HepG2 (cell line): ENCODE data around the gene UQCR11. TPM values are rescaled to one million over a fixed set of nuclear protein-coding genes. Genes with fewer than 3 reads are reported as not detected.

Experiments
- ADNP ChIP-seq: sonication (generic); formaldehyde crosslinking; IDR thresholded peaks from 2 replicates; pipeline ENCODE4 v1.4.0; 2020; ENCODE audit warnings: missing genetic modification reagents
- ARID2 ChIP-seq: sonication (generic); formaldehyde crosslinking; IDR thresholded peaks from 2 replicates; pipeline ENCODE4 v1.8.1; 2022; ENCODE audit warnings: mild to moderate bottlenecking, missing genetic modification reagents, borderline replicate concordance
- ERF ChIP-seq: IDR thresholded peaks from 2 replicates; pipeline ENCODE4 v1.6.1; 2018; ENCODE audit warnings: missing biosample characterization, missing genetic modification reagents
- FOXP1 ChIP-seq, 2 experiments: fragments of 450-650 bp in 1 of 2; IDR thresholded peaks; 2 replicates each; pipeline ENCODE4 v1.6.1; 2017 to 2018; ENCODE audit warnings: antibody characterized with exemption in 1 of 2
- GABPB1 ChIP-seq: IDR thresholded peaks from 2 replicates; pipeline ENCODE4 v1.6.1; 2016; ENCODE audit warnings: mild to moderate bottlenecking, missing genetic modification reagents, moderate library complexity, missing compliant biosample characterization
- KLF16 ChIP-seq, 2 experiments: sonication (generic) in 1 of 2; formaldehyde crosslinking in 1 of 2; IDR thresholded peaks; 2 replicates each; pipeline versions ENCODE4 v1.6.1 to v1.8.0; 2016 to 2023; ENCODE audit warnings: missing genetic modification reagents in 2 of 2, missing compliant biosample characterization in 1 of 2
- NR2F2 ChIP-seq: IDR thresholded peaks from 2 replicates; pipeline ENCODE4 v1.6.1; 2012; ENCODE audit warnings: low read depth, inconsistent platforms, borderline replicate concordance
- RFXAP ChIP-seq: sonication (generic); formaldehyde crosslinking; IDR thresholded peaks from 2 replicates; pipeline ENCODE4 v1.4.0; 2020; ENCODE audit warnings: missing genetic modification reagents, borderline replicate concordance
- TCF12 ChIP-seq, 2 experiments: fragments of 450-650 bp in 1 of 2; sonication (generic) in 1 of 2; formaldehyde crosslinking in 1 of 2; IDR thresholded peaks; 2 replicates each; pipeline versions ENCODE4 v1.6.1 to v1.8.0; 2017 to 2022; ENCODE audit warnings: antibody characterized with exemption in 1 of 2, mild to moderate bottlenecking in 1 of 2, missing genetic modification reagents in 1 of 2, moderate library complexity in 1 of 2
- ZC3H13 ChIP-seq: sonication (generic); formaldehyde crosslinking; IDR thresholded peaks from 2 replicates; pipeline ENCODE4 v1.8.1; 2023; ENCODE audit warnings: mild to moderate bottlenecking, missing genetic modification reagents, moderate library complexity
- ZNF354B ChIP-seq: sonication (generic); formaldehyde crosslinking; IDR thresholded peaks from 2 replicates; pipeline ENCODE4 v1.8.0; 2022; ENCODE audit warnings: mild to moderate bottlenecking, missing genetic modification reagents
- ZNF589 ChIP-seq: sonication (generic); formaldehyde crosslinking; conservative IDR thresholded peaks from 2 replicates; pipeline ENCODE4 v1.8.0; 2022; ENCODE audit warnings: mild to moderate bottlenecking, moderate library complexity, missing genetic modification reagents
- ZNF674 ChIP-seq: sonication (generic); formaldehyde crosslinking; IDR thresholded peaks from 2 replicates; pipeline ENCODE4 v1.5.0; 2020; ENCODE audit warnings: low read depth, mild to moderate bottlenecking, missing genetic modification reagents
- ZNF766 ChIP-seq: sonication (generic); formaldehyde crosslinking; IDR thresholded peaks from 2 replicates; pipeline ENCODE4 v1.5.0; 2020; ENCODE audit warnings: missing genetic modification reagents, borderline replicate concordance
- ZNF777 ChIP-seq: sonication (generic); formaldehyde crosslinking; IDR thresholded peaks from 2 replicates; pipeline ENCODE4 v1.4.0; 2020; ENCODE audit warnings: missing genetic modification reagents
- polyA plus RNA-seq, 8 experiments: library from polyadenylated mRNA; depleted of rRNA in 3 of 8; stranded (reverse) in 7 of 8; unstranded in 1 of 8; fragments of >200 nt; fragmentation: Illumina TruSeq in 4 of 8; extraction: Trizol in 4 of 8; gene quantifications; 2 replicates each; pipeline versions ENCODE4 v1.2.1 to v1.2.3, GENCODE V29; 2011 to 2016; ENCODE audit warnings: low read depth in 4 of 8, missing spikeins in 1 of 8, mixed read lengths in 1 of 8; ENCODE audit not compliant: insufficient read depth in 1 of 8
- total RNA-seq, 5 experiments: library from RNA; depleted of rRNA; stranded (reverse); fragments of >200 nt; fragmentation: Illumina TruSeq; extraction: Trizol; gene quantifications; 2 replicates each; pipeline ENCODE4 v1.2.3, GENCODE V29; 2016; ENCODE audit warnings: low read depth in 1 of 5
- TF ChIP-seq, protein P1 (sequence below): sonication (generic); formaldehyde crosslinking; IDR thresholded peaks from 2 replicates; pipeline ENCODE4 v1.8.1; 2022; ENCODE audit warnings: low read depth, mild to moderate bottlenecking, missing genetic modification reagents
- TF ChIP-seq, protein P2 (sequence below): sonication (generic); formaldehyde crosslinking; IDR thresholded peaks from 2 replicates; pipeline ENCODE4 v1.5.0; 2020; ENCODE audit warnings: mild to moderate bottlenecking, missing genetic modification reagents, borderline replicate concordance
- TF ChIP-seq, protein P3 (sequence below): sonication (generic); formaldehyde crosslinking; IDR thresholded peaks from 2 replicates; pipeline ENCODE4 v1.5.0; 2020; ENCODE audit warnings: mild to moderate bottlenecking, missing genetic modification reagents
- TF ChIP-seq, protein P4 (sequence below): sonication (generic); formaldehyde crosslinking; IDR thresholded peaks from 2 replicates; pipeline ENCODE4 v1.4.0; 2020; ENCODE audit warnings: mild to moderate bottlenecking, missing genetic modification reagents
- TF ChIP-seq, protein P5 (sequence below): sonication (generic); formaldehyde crosslinking; IDR thresholded peaks from 2 replicates; pipeline ENCODE4 v1.8.1; 2023; ENCODE audit warnings: missing genetic modification reagents, inconsistent platforms, borderline replicate concordance

The UQCR11 gene
- total and polyA plus RNA-seq, 2 of the 13 experiments (the other 11 are each of a cell fraction or from before 2014, with no cell fraction given): 125 to 214 TPM

DNA sequence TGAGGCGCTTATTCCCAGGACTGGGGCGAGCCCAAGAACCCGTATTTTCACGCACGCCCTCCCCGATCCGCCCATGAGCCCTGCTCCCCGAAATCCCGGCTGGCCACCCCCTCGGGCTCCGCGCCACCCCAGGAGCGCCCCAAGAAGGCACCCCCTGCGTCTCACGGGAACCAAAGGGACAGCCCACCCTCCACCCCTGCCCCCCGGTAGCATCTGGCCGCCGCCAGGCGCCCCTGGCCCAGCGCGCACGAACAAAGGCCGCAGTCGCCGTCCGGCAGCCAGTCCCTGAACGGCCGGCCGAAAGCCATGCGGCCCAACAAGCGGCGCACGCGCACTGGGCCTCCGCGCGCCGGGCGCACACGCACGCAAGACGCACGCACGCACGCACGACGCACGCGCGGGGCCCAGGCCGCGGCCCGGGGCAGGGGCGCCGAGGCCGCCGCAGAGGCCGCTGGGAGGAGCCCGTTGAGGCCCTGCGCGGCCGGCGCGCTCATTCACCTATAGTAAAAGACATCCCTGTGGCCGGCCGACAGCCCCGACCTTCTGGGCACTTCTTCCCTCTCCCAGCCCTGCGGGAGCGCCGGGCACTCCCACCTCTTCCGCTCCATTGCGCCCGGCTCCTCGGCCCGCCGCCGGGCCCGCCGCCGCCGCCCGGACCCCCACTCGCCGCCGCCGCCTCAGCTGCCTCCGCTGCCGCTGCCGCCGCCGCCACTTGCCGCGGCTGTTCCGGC, 13.1 kb downstream of the UQCR11 start (continued):
- TF ChIP-seq TCF12 (IDR thresholded peaks at IDR 0.05) (no peak), TCF12 (CRISPR knock-in tag; IDR thresholded peaks at IDR 0.05) (no peak), ZNF766 (CRISPR knock-in tag) (no peak; the same call in 1 of the 2 replicates), ZNF777 (CRISPR knock-in tag) (no peak), NR2F2 (no peak), GABPB1 (peak; percentile 55), ZC3H13 (CRISPR knock-in tag) (peak; percentile 90), KLF16 (CRISPR knock-in tag; IDR thresholded peaks at IDR 0.05) (peak in 1 of 2 experiments; percentile 60; a peak in 1 of 4 replicates), ZNF674 (CRISPR knock-in tag) (peak; percentile 50; the same call in 1 of the 2 replicates), ADNP (CRISPR knock-in tag) (no peak), ARID2 (CRISPR knock-in tag) (no peak), ZNF354B (CRISPR knock-in tag) (no peak), ZNF589 (no peak), ERF (0 out of 2 replicates have a peak, but pooled peaks have one; percentile 34), FOXP1 (IDR thresholded peaks at IDR 0.05) (no peak), FOXP1 (CRISPR knock-in tag; IDR thresholded peaks at IDR 0.05) (no peak), RFXAP (CRISPR knock-in tag) (no peak)
- TF ChIP-seq, protein P1, sequence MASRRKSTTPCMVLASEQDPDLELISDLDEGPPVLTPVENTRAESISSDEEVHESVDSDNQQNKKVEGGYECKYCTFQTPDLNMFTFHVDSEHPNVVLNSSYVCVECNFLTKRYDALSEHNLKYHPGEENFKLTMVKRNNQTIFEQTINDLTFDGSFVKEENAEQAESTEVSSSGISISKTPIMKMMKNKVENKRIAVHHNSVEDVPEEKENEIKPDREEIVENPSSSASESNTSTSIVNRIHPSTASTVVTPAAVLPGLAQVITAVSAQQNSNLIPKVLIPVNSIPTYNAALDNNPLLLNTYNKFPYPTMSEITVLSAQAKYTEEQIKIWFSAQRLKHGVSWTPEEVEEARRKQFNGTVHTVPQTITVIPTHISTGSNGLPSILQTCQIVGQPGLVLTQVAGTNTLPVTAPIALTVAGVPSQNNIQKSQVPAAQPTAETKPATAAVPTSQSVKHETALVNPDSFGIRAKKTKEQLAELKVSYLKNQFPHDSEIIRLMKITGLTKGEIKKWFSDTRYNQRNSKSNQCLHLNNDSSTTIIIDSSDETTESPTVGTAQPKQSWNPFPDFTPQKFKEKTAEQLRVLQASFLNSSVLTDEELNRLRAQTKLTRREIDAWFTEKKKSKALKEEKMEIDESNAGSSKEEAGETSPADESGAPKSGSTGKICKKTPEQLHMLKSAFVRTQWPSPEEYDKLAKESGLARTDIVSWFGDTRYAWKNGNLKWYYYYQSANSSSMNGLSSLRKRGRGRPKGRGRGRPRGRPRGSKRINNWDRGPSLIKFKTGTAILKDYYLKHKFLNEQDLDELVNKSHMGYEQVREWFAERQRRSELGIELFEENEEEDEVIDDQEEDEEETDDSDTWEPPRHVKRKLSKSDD: peak; percentile 81
- TF ChIP-seq, protein P2, sequence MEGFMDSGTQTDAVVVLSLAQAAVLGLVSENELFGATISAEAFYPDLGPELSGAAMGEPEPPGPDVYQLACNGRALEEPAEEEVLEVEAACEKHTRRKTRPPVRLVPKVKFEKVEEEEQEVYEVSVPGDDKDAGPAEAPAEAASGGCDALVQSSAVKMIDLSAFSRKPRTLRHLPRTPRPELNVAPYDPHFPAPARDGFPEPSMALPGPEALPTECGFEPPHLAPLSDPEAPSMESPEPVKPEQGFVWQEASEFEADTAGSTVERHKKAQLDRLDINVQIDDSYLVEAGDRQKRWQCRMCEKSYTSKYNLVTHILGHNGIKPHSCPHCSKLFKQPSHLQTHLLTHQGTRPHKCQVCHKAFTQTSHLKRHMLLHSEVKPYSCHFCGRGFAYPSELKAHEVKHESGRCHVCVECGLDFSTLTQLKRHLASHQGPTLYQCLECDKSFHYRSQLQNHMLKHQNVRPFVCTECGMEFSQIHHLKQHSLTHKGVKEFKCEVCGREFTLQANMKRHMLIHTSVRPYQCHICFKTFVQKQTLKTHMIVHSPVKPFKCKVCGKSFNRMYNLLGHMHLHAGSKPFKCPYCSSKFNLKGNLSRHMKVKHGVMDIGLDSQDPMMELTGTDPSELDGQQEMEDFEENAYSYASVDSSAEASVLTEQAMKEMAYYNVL (CRISPR knock-in tag): no peak; the same call in 1 of the 2 replicates
- TF ChIP-seq, protein P3, sequence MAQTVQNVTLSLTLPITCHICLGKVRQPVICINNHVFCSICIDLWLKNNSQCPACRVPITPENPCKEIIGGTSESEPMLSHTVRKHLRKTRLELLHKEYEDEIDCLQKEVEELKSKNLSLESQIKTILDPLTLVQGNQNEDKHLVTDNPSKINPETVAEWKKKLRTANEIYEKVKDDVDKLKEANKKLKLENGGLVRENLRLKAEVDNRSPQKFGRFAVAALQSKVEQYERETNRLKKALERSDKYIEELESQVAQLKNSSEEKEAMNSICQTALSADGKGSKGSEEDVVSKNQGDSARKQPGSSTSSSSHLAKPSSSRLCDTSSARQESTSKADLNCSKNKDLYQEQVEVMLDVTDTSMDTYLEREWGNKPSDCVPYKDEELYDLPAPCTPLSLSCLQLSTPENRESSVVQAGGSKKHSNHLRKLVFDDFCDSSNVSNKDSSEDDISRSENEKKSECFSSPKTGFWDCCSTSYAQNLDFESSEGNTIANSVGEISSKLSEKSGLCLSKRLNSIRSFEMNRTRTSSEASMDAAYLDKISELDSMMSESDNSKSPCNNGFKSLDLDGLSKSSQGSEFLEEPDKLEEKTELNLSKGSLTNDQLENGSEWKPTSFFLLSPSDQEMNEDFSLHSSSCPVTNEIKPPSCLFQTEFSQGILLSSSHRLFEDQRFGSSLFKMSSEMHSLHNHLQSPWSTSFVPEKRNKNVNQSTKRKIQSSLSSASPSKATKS (CRISPR knock-in tag): no peak
- TF ChIP-seq, protein P4, sequence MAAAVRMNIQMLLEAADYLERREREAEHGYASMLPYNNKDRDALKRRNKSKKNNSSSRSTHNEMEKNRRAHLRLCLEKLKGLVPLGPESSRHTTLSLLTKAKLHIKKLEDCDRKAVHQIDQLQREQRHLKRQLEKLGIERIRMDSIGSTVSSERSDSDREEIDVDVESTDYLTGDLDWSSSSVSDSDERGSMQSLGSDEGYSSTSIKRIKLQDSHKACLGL (CRISPR knock-in tag): peak; percentile 85
- TF ChIP-seq, protein P5, sequence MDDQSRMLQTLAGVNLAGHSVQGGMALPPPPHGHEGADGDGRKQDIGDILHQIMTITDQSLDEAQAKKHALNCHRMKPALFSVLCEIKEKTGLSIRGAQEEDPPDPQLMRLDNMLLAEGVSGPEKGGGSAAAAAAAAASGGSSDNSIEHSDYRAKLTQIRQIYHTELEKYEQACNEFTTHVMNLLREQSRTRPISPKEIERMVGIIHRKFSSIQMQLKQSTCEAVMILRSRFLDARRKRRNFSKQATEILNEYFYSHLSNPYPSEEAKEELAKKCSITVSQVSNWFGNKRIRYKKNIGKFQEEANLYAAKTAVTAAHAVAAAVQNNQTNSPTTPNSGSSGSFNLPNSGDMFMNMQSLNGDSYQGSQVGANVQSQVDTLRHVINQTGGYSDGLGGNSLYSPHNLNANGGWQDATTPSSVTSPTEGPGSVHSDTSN (CRISPR knock-in tag): no peak
